NAMALWA (cell line): Measurements from ENCODE around the gene ALDH1A1.

Experiments used
- DNase-seq: peaks from one replicate; pipeline ENCODE4 v3.0.0-alpha.2; 2015; ENCODE audit warnings: low spot score

The ALDH1A1 gene

GRCh38 chr9:72952914-72953313 lies at the start of gene ALDH1A1:
TSS of gene ALDH1A1 (minus strand) at chr9:72953053. CDS start at chr9:72953000, 53 bp downstream.
- DNase-seq, result peak; percentile 35

GRCh38 chr9:73001860-73002259 lies 49.0 kb upstream of the ALDH1A1 start:
- DNase-seq, result no peak

GRCh38 chr9:72998363-72998762 lies 45.5 kb upstream of the ALDH1A1 start:
- no peak for DNase-seq

- no peak for DNase-seq
Measured at GRCh38 chr9:72997387-72997995, 44.6 kb upstream of the ALDH1A1 start.

- DNase-seq, result no peak
Measured at GRCh38 chr9:72996684-72997314, 43.9 kb upstream of the ALDH1A1 start.

- DNase-seq, result no peak
Measured at GRCh38 chr9:72996114-72996513, 43.3 kb upstream of the ALDH1A1 start.

- no peak for DNase-seq
Measured at GRCh38 chr9:72995131-72996024, 42.5 kb upstream of the ALDH1A1 start.

GRCh38 chr9:72991772-72992171 lies 38.9 kb upstream of the ALDH1A1 start:
- no peak for DNase-seq

- DNase-seq, result no peak
Measured at GRCh38 chr9:72990397-72991182, 37.7 kb upstream of the ALDH1A1 start.

- DNase-seq, result no peak
Measured at GRCh38 chr9:72986522-72987116, 33.8 kb upstream of the ALDH1A1 start.

- no peak for DNase-seq
Measured at GRCh38 chr9:72985746-72986145, 32.9 kb upstream of the ALDH1A1 start.

- no peak for DNase-seq
Measured at GRCh38 chr9:72984991-72985390, 32.1 kb upstream of the ALDH1A1 start.

GRCh38 chr9:72984226-72984947 lies 31.5 kb upstream of the ALDH1A1 start:
- no peak for DNase-seq

GRCh38 chr9:72983512-72984225 lies 30.8 kb upstream of the ALDH1A1 start:
- DNase-seq, result no peak

GRCh38 chr9:72983056-72983455 lies 30.2 kb upstream of the ALDH1A1 start:
- DNase-seq, result no peak

- no peak for DNase-seq
Measured at GRCh38 chr9:72982146-72982799, 29.4 kb upstream of the ALDH1A1 start.

- DNase-seq, result no peak
Measured at GRCh38 chr9:72981433-72981832, 28.6 kb upstream of the ALDH1A1 start.

- no peak for DNase-seq
Measured at GRCh38 chr9:72980600-72981265, 27.9 kb upstream of the ALDH1A1 start.

- no peak for DNase-seq
Measured at GRCh38 chr9:72980183-72980582, 27.3 kb upstream of the ALDH1A1 start.
